PC-9 (cell line): ENCODE measurements around the gene XPO6. TPM values are rescaled to one million over a fixed set of nuclear protein-coding genes. Genes with fewer than 3 reads are reported as not detected.

Experiments
- BruUV-seq: library from RNA; stranded (reverse); fragments of 400-500 nt; replicated peaks from 2 replicates; lab custom pipeline; 2021; lab: Mats Ljungman, UMichigan
- CTCF ChIA-PET: fragments of 300-600 bp; sonication (Branson Sonifier 250); formaldehyde crosslinking; loops from one replicate; lab custom pipeline; 2022; ENCODE audit warnings: antibody characterized with exemption; lab: Charles Lee
- POLR2A ChIA-PET: fragments of 300-600 bp; sonication (Branson Sonifier 250); formaldehyde crosslinking; loops from one replicate; lab custom pipeline; 2022; ENCODE audit warnings: antibody characterized with exemption; ENCODE audit not compliant: unreplicated experiment; lab: Charles Lee
- DNase-seq, 2 experiments: peaks; one replicate each; pipeline versions ENCODE4 v3.0.0 to v3.0.0-alpha.2; 2015 to 2022; ENCODE audit warnings: mixed read lengths in 1 of 2
- H2AFZ ChIP-seq: fragments of 200-600 bp; sonication (generic); 2 replicates; pipeline ENCODE4 v1.8.1; 2017; ENCODE audit warnings: antibody characterized with exemption
- H3F3A ChIP-seq: fragments of 200-600 bp; sonication (generic); 2 replicates; pipeline ENCODE4 v1.8.1; 2017; ENCODE audit warnings: antibody characterized with exemption, mild to moderate bottlenecking, low read depth; ENCODE audit not compliant: insufficient read depth
- H3K27ac ChIP-seq: fragments of 200-600 bp; sonication (generic); 2 replicates; pipeline ENCODE4 v1.6.1; 2016; ENCODE audit warnings: mixed run types
- H3K27me3 ChIP-seq: fragments of 200-600 bp; sonication (generic); 2 replicates; pipeline ENCODE4 v1.6.1; 2016; ENCODE audit warnings: low read depth, mixed run types; ENCODE audit not compliant: insufficient read depth
- H3K36me3 ChIP-seq: fragments of 200-600 bp; sonication (generic); 2 replicates; pipeline ENCODE4 v1.6.1; 2016; ENCODE audit warnings: low read depth, mixed run types
- H3K4me1 ChIP-seq: fragments of 200-600 bp; sonication (generic); replicated peaks from 2 replicates; pipeline ENCODE4 v1.6.1; 2016; ENCODE audit warnings: mixed run types; ENCODE audit not compliant: insufficient read depth
- H3K4me2 ChIP-seq: fragments of 200-600 bp; sonication (generic); 2 replicates; pipeline ENCODE4 v1.6.1; 2017; ENCODE audit warnings: mixed run types
- H3K4me3 ChIP-seq: fragments of 200-600 bp; sonication (generic); 2 replicates; pipeline ENCODE4 v1.6.1; 2016; ENCODE audit warnings: mixed run types
- H3K79me2 ChIP-seq: fragments of 200-600 bp; sonication (generic); 2 replicates; pipeline ENCODE4 v1.6.1; 2017; ENCODE audit warnings: low read depth, mixed run types
- H3K9me2 ChIP-seq: fragments of 200-600 bp; sonication (generic); 2 replicates; pipeline ENCODE4 v1.8.1; 2017; ENCODE audit warnings: mild to moderate bottlenecking; ENCODE audit not compliant: insufficient read depth
- H3K9me3 ChIP-seq: fragments of 200-600 bp; sonication (generic); 2 replicates; pipeline ENCODE4 v1.8.1; 2016; ENCODE audit warnings: low read depth; ENCODE audit not compliant: insufficient read depth
- H4K20me1 ChIP-seq: fragments of 200-600 bp; sonication (generic); 2 replicates; pipeline ENCODE4 v1.8.1; 2017; ENCODE audit not compliant: insufficient read depth
- EZH2 ChIP-seq: fragments of 200-600 bp; sonication (generic); IDR thresholded peaks from 2 replicates; pipeline ENCODE4 v1.8.0; 2017; ENCODE audit warnings: antibody characterized with exemption, low read depth
- intact Hi-C: fragments of 100-400 bp; cut with micrococcal nuclease; formaldehyde crosslinking; loops from one replicate; pipeline ENCODE4 v1.10.0; 2022; ENCODE audit not compliant: unreplicated experiment
- total RNA-seq: library from RNA; stranded (reverse); gene quantifications from 2 replicates; pipeline ENCODE4 v1.2.3, GENCODE V29; 2021
- TF ChIP-seq, protein P1 (sequence below): fragments of 200-600 bp; sonication (generic); conservative IDR thresholded peaks from 2 replicates; pipeline ENCODE4 v1.6.1; 2017; ENCODE audit warnings: mixed run types, antibody characterized with exemption, mild to moderate bottlenecking, moderate library complexity

The XPO6 gene
- total RNA-seq, 1 experiment from 2014 or later = 154 TPM

DNA sequence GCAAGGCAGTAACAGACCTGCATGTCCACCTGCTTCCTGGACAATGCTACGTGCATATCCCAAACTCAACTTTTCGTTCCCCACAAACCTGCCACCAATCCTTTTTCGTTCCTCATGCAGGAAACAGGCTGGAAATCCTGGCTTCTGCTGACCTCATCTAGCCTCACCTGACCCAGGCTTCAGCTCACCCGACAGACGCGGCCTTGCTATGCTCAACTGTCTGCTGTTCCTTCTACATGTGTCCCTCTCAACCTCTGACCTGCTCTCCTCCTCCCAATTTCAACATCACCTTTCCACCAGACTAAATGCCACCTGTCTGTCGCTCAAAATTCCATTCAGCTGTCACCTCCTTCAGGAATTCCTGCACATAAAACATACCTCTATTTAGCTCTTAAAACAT is 44.5 kb downstream of the XPO6 start:
- peaks cover 50% of the 10 kb centered on the region for H3K79me2 ChIP-seq
- H3K4me3 ChIP-seq = peak overlapping the region; percentile 19; the same call in 1 of the 2 replicates
- peak; percentile 62 to 81 for DNase-seq
- peaks cover 16% of the 10 kb centered on the region; the same call in 1 of the 2 replicates for H4K20me1 ChIP-seq
- peaks cover 36% of the 10 kb centered on the region for H3K36me3 ChIP-seq
- no peaks in the 10 kb centered on the region for H3K9me3 ChIP-seq
- no peaks in the 10 kb centered on the region for H3K9me2 ChIP-seq
- POLR2A ChIA-PET = interaction anchor here (0.6 kb wide), 1 partner anchor 14 kb away, joined by 3 read pairs; no protein-coding TSS in a partner anchor
- peak overlapping the region; percentile 74 for H3K4me2 ChIP-seq
- TF ChIP-seq, protein P1, sequence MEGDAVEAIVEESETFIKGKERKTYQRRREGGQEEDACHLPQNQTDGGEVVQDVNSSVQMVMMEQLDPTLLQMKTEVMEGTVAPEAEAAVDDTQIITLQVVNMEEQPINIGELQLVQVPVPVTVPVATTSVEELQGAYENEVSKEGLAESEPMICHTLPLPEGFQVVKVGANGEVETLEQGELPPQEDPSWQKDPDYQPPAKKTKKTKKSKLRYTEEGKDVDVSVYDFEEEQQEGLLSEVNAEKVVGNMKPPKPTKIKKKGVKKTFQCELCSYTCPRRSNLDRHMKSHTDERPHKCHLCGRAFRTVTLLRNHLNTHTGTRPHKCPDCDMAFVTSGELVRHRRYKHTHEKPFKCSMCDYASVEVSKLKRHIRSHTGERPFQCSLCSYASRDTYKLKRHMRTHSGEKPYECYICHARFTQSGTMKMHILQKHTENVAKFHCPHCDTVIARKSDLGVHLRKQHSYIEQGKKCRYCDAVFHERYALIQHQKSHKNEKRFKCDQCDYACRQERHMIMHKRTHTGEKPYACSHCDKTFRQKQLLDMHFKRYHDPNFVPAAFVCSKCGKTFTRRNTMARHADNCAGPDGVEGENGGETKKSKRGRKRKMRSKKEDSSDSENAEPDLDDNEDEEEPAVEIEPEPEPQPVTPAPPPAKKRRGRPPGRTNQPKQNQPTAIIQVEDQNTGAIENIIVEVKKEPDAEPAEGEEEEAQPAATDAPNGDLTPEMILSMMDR = no peak
- TF ChIP-seq EZH2 = no peak
- H3F3A ChIP-seq = peaks cover 58% of the 10 kb centered on the region
- no TSS peak for BruUV-seq
- CTCF ChIA-PET = interaction anchor here (0.5 to 1.0 kb wide), 6 partner anchors 17 to 197 kb away, joined by 3 to 9 read pairs (median 4); no protein-coding TSS in a partner anchor
- intact Hi-C loops = loop anchor here (1.0 to 5.0 kb wide), 5 partner anchors 27 to 110 kb away; no protein-coding TSS in a partner anchor
- H3K27ac ChIP-seq = peak overlapping the region; percentile 86
- no peaks in the 10 kb centered on the region for H3K27me3 ChIP-seq
- H3K4me1 ChIP-seq = peaks cover 53% of the 10 kb centered on the region
- H2AFZ ChIP-seq = no peak overlapping the region

GRCh38 chr16:28166394-28167208 is 45.2 kb downstream of the XPO6 start:
- ChIA-PET CTCF (interaction anchor here (0.5 to 1.0 kb wide), 6 partner anchors 18 to 196 kb away, joined by 3 to 9 read pairs (median 4); no protein-coding TSS in a partner anchor), POLR2A (no interaction called here)
- peaks cover 48% of the 10 kb centered on the region for H3K79me2 ChIP-seq
- BruUV-seq = no TSS peak
- peak overlapping the region; percentile 86 for H3K27ac ChIP-seq
- H3K4me2 ChIP-seq = peak overlapping the region; percentile 74
- peak; percentile 72 to 97 for DNase-seq
- peaks cover 36% of the 10 kb centered on the region for H3K36me3 ChIP-seq
- intact Hi-C loops = loop anchor here (1.0 to 5.0 kb wide), 5 partner anchors 28 to 111 kb away; no protein-coding TSS in a partner anchor
- no peaks in the 10 kb centered on the region for H3K9me2 ChIP-seq
- peaks cover 53% of the 10 kb centered on the region for H3K4me1 ChIP-seq
- H3F3A ChIP-seq = peaks cover 58% of the 10 kb centered on the region
- H2AFZ ChIP-seq = no peak overlapping the region
- H4K20me1 ChIP-seq = peaks cover 12% of the 10 kb centered on the region; the same call in 1 of the 2 replicates
- peak overlapping the region; percentile 19; the same call in 1 of the 2 replicates for H3K4me3 ChIP-seq
- H3K9me3 ChIP-seq = no peaks in the 10 kb centered on the region
- TF ChIP-seq, protein P1 = no peak
- TF ChIP-seq EZH2 = no peak
- no peaks in the 10 kb centered on the region for H3K27me3 ChIP-seq

DNA sequence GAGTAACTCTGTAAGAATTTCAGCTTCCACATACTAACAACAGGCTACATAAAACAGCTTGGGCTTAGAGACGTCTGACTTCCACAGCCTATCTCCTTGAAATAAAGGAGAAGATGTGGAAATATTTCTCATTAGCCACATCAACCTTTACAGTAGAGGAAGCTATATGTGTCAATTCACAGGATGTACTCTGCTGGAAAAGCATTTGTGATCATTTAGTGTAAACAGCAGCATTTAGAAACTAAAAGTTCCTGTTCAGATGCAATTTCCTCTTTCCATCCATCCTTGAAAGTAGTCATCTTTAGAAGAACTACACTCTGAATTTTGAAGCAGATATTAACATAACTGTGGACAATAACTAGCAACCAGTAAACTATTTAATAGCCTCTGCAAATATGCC is 46.2 kb downstream of the XPO6 start:
- H3K4me3 ChIP-seq = no peak overlapping the region
- intact Hi-C loops = loop anchor here (5.0 kb wide), 2 partner anchors 33 to 97 kb away; no protein-coding TSS in a partner anchor
- TF ChIP-seq EZH2 = no peak
- TF ChIP-seq, protein P1 = no peak
- H3K27ac ChIP-seq = peak overlapping the region; percentile 86
- peak overlapping the region; percentile 74 for H3K4me2 ChIP-seq
- peaks cover 53% of the 10 kb centered on the region for H3K4me1 ChIP-seq
- ChIA-PET POLR2A (interaction anchor here (0.5 kb wide), 1 partner anchor 644 kb away, joined by 5 read pairs; no protein-coding TSS in a partner anchor), CTCF (no interaction called here)
- H3K79me2 ChIP-seq = peaks cover 51% of the 10 kb centered on the region
- no peak overlapping the region for H2AFZ ChIP-seq
- no peaks in the 10 kb centered on the region for H3K9me3 ChIP-seq
- no peaks in the 10 kb centered on the region for H3K9me2 ChIP-seq
- peaks cover 67% of the 10 kb centered on the region for H3F3A ChIP-seq
- no TSS peak for BruUV-seq
- peaks cover 12% of the 10 kb centered on the region; the same call in 1 of the 2 replicates for H4K20me1 ChIP-seq
- DNase-seq = peak in 1 of 2 experiments; percentile 34
- peaks cover 42% of the 10 kb centered on the region for H3K36me3 ChIP-seq
- no peaks in the 10 kb centered on the region for H3K27me3 ChIP-seq
